Ascending aorta (tissue), 2 donors: ENCODE data around the gene TYMP. TPM values are rescaled to one million over a fixed set of nuclear protein-coding genes. Genes with fewer than 3 reads are reported as not detected.

Experiments used
- DNase-seq, 2 donors: peaks; one replicate each; pipeline ENCODE4 v3.0.0-alpha.2; 2019; ENCODE audit warnings: low spot score in 2 of 2
- H3K27ac ChIP-seq, 2 donors: fragments of 200-600 bp; sonication (generic); one replicate each; pipeline ENCODE4 v1.5.1; 2016 to 2017; ENCODE audit warnings: mild to moderate bottlenecking in 1 of 2
- H3K27me3 ChIP-seq: fragments of 200-600 bp; sonication (generic); one replicate; pipeline ENCODE4 v1.5.1; 2017
- H3K36me3 ChIP-seq, 2 donors: fragments of 200-600 bp; sonication (generic); one replicate each; pipeline ENCODE4 v1.5.1; 2016
- H3K4me1 ChIP-seq, 2 donors: fragments of 200-600 bp; sonication (generic); one replicate each; pipeline ENCODE4 v1.5.1; 2016 to 2017; ENCODE audit warnings: mild to moderate bottlenecking in 1 of 2
- H3K4me3 ChIP-seq, 2 donors: fragments of 200-600 bp; sonication (generic); one replicate each; pipeline ENCODE4 v1.5.1; 2016 to 2017; ENCODE audit warnings: mild to moderate bottlenecking in 1 of 2
- H3K9me3 ChIP-seq, 2 donors: fragments of 200-600 bp; sonication (generic); one replicate each; pipeline ENCODE4 v1.5.1; 2016
- CTCF ChIP-seq, 3 experiments: fragments of 200-600 bp in 2 of 3; fragments of 450-650 bp in 1 of 3; sonication (generic) in 2 of 3; IDR thresholded peaks; one replicate each; pipeline ENCODE4 v1.5.1; 2016 to 2019; ENCODE audit warnings: antibody characterized with exemption in 3 of 3, mild to moderate bottlenecking in 1 of 3, moderate library complexity in 1 of 3
- intact Hi-C: fragments of 100-400 bp; cut with DNase I; formaldehyde crosslinking; loops from one replicate; pipeline ENCODE4 v1.15.1; 2023
- total RNA-seq: library from RNA; depleted of rRNA; stranded (reverse); fragments of >200 nt; gene quantifications from one replicate; pipeline ENCODE4 v1.1.0, GENCODE V29; 2016

TYMP gene
- total RNA-seq, 1 donor from 2014 or later = 150 TPM

- Histone ChIP-seq H3K27ac (no peak overlapping the region), H3K4me3 (no peak overlapping the region), H3K4me1 (no peaks in the 10 kb centered on the region), H3K9me3 (no peaks in the 10 kb centered on the region), H3K36me3 (no peaks in the 10 kb centered on the region), H3K27me3 (no peaks in the 10 kb centered on the region)
- DNase-seq = no peak
- intact Hi-C loops = no loop called here
- TF ChIP-seq CTCF (IDR thresholded peaks at IDR 0.05) = no peak
Observed at GRCh38 chr22:50490531-50491308, 39.1 kb downstream of the TYMP start.

GRCh38 chr22:50489363-50490243, 40.2 kb downstream of the TYMP start:
- Histone ChIP-seq H3K4me1 (no peaks in the 10 kb centered on the region), H3K36me3 (no peaks in the 10 kb centered on the region), H3K27ac (no peak overlapping the region), H3K9me3 (no peaks in the 10 kb centered on the region), H3K4me3 (no peak overlapping the region), H3K27me3 (no peaks in the 10 kb centered on the region)
- DNase-seq = no peak
- intact Hi-C loops = no loop called here
- no peak for TF ChIP-seq CTCF (IDR thresholded peaks at IDR 0.05)

DNA sequence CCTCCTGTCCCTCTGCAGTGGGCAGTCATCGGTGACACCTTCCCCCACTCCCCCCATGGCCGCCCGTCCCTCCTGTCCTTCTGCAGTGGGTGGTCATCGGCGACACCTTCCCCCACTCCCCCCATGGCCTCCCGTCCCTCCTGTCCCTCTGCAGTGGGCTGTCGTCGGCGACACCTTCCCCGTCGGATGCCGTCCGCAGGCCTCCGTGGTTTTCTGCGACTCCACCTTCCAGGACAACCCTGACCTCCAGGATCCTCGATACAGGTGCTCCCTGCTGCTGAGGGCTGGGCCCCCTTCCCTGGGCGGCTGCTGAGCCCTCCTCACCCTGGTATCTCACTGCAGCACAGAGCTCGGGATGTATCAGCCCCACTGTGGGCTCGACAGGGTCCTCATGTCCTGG, 40.9 kb downstream of the TYMP start:
- DNase-seq = no peak
- no peaks in the 10 kb centered on the region for H3K9me3 ChIP-seq
- no peak overlapping the region for H3K27ac ChIP-seq
- intact Hi-C loops = no loop called here
- H3K36me3 ChIP-seq = no peaks in the 10 kb centered on the region
- no peaks in the 10 kb centered on the region for H3K27me3 ChIP-seq
- no peak overlapping the region for H3K4me3 ChIP-seq
- TF ChIP-seq CTCF (IDR thresholded peaks at IDR 0.05) = no peak
- no peaks in the 10 kb centered on the region for H3K4me1 ChIP-seq

- H3K27ac ChIP-seq = no peak overlapping the region
- TF ChIP-seq CTCF (IDR thresholded peaks at IDR 0.05) = no peak
- DNase-seq = no peak
- intact Hi-C loops = no loop called here
- H3K36me3 ChIP-seq = no peaks in the 10 kb centered on the region
- no peaks in the 10 kb centered on the region for H3K4me1 ChIP-seq
- no peak overlapping the region for H3K4me3 ChIP-seq
- H3K9me3 ChIP-seq = no peaks in the 10 kb centered on the region
- no peaks in the 10 kb centered on the region for H3K27me3 ChIP-seq
Observed at GRCh38 chr22:50488006-50488677, 41.7 kb downstream of the TYMP start.

GRCh38 chr22:50487290-50488005, 42.4 kb downstream of the TYMP start:
- H3K4me1 ChIP-seq = no peaks in the 10 kb centered on the region
- intact Hi-C loops = no loop called here
- no peak overlapping the region for H3K4me3 ChIP-seq
- peaks cover 5% of the 10 kb centered on the region for H3K27me3 ChIP-seq
- DNase-seq = no peak
- TF ChIP-seq CTCF (IDR thresholded peaks at IDR 0.05) = no peak
- no peak overlapping the region for H3K27ac ChIP-seq
- H3K9me3 ChIP-seq = no peaks in the 10 kb centered on the region
- H3K36me3 ChIP-seq = no peaks in the 10 kb centered on the region
